ENCODE data around the gene OR5A2.
"Not testable (repeated sequence)": the region's sequence is repeated elsewhere in the genome, so short reads cannot be mapped to it uniquely, and the experiment has no call there.

The OR5A2 gene

GRCh38 chr11:59380263-59381059 lies 45.8 kb downstream of the OR5A2 start:
- DNase-seq: no peak

- not testable (repeated sequence) for DNase-seq
Observed at GRCh38 chr11:59372324-59372723, 53.9 kb downstream of the OR5A2 start.

GRCh38 chr11:59368238-59369022 lies 57.8 kb downstream of the OR5A2 start:
- no peak for DNase-seq
